Measurements from ENCODE around the gene CFI.

The CFI gene

GRCh38 chr4:109703664-109704361 lies 98.0 kb downstream of the CFI start:
- Histone ChIP-seq H3K9ac (ENCODE audit: low read length) (peak overlapping the region; percentile 91), H3K27ac (ENCODE audit: low read depth, low read length) (no peak overlapping the region), H3K4me1 (ENCODE audit: control insufficient read depth, insufficient read depth, low read length) (peaks cover 11% of the 10 kb centered on the region), H3K4me3 (ENCODE audit: low read depth, low read length) (peak overlapping the region; percentile 96), H3K9me3 (ENCODE audit: control insufficient read depth, insufficient read depth, low read depth, low read length) (no peaks in the 10 kb centered on the region), H3K27me3 (ENCODE audit: control insufficient read depth, insufficient read depth, low read length) (no peaks in the 10 kb centered on the region), H3K36me3 (ENCODE audit: control insufficient read depth, insufficient read depth, low read length) (peaks cover 5% of the 10 kb centered on the region)

DNA sequence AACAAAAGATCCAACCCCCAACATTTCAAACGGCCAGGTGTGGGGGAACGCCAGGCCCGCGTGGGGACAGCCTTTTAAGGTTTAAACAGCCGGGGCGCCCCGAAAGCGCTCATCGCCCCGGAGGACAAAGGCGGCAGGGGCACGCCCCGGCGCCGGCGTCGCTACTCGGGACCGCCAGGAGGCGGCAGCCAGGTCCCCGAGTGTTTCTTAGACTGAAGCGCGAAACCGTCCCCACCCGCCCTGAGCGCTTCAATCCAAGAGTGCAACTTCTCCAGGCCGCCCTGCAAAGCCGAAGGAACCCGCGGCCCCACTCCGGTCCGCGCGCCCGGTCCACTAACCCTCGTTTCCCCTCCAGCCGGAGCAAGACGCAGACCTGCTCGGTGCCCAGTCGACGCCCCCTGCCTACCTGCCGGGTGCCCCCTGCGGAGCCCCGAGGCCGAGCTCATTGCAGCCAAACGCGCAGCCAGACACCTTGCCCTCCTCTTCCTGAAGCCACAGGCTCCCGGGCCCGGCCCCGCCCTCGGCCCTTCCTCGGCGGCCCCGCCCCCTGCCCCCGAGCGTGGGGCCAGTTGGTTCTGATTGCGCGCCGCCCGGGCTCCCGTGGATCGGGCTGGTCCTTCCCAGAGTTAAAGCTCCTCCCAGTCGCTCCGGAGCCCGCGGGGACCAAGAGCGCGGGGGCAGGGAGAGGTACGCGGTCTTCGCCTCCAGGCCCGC lies 98.7 kb downstream of the CFI start, which contains the start of gene CASP6:
Gene CASP6, minus strand, starts transcription at position 496 of the 714 bp plus-strand sequence. Its CDS starts 50 bp downstream, at position 446.
- H3K27ac ChIP-seq (ENCODE audit: low read depth, low read length): peak within 1 kb of the TSS; percentile 83; the same call in 1 of the 2 replicates
- H3K9me3 ChIP-seq (ENCODE audit: control insufficient read depth, insufficient read depth, low read depth, low read length): no peaks in the 10 kb centered on the region
- peaks cover 2% of the 10 kb centered on the region for H3K36me3 ChIP-seq (ENCODE audit: control insufficient read depth, insufficient read depth, low read length)
- H3K4me3 ChIP-seq (ENCODE audit: low read depth, low read length): peak within 1 kb of the TSS; percentile 96
- peaks cover 11% of the 10 kb centered on the region for H3K4me1 ChIP-seq (ENCODE audit: control insufficient read depth, insufficient read depth, low read length)
- no peaks in the 10 kb centered on the region for H3K27me3 ChIP-seq (ENCODE audit: control insufficient read depth, insufficient read depth, low read length)
- peak within 1 kb of the TSS; percentile 91 for H3K9ac ChIP-seq (ENCODE audit: low read length)

- Histone ChIP-seq H3K9me3 (ENCODE audit: control insufficient read depth, insufficient read depth, low read depth, low read length) (no peaks in the 10 kb centered on the region), H3K4me3 (ENCODE audit: low read depth, low read length) (peak overlapping the region; percentile 96), H3K27me3 (ENCODE audit: control insufficient read depth, insufficient read depth, low read length) (no peaks in the 10 kb centered on the region), H3K36me3 (ENCODE audit: control insufficient read depth, insufficient read depth, low read length) (peaks cover 9% of the 10 kb centered on the region), H3K4me1 (ENCODE audit: control insufficient read depth, insufficient read depth, low read length) (peaks cover 11% of the 10 kb centered on the region), H3K27ac (ENCODE audit: low read depth, low read length) (no peak overlapping the region), H3K9ac (ENCODE audit: low read length) (peak overlapping the region; percentile 91)
Measured at GRCh38 chr4:109701566-109702410, 100.0 kb downstream of the CFI start.

- peaks cover 11% of the 10 kb centered on the region for H3K4me1 ChIP-seq (ENCODE audit: control insufficient read depth, insufficient read depth, low read length)
- H3K9ac ChIP-seq (ENCODE audit: low read length): no peak overlapping the region
Measured at GRCh38 chr4:109699553-109700225, 102.1 kb downstream of the CFI start.

DNA sequence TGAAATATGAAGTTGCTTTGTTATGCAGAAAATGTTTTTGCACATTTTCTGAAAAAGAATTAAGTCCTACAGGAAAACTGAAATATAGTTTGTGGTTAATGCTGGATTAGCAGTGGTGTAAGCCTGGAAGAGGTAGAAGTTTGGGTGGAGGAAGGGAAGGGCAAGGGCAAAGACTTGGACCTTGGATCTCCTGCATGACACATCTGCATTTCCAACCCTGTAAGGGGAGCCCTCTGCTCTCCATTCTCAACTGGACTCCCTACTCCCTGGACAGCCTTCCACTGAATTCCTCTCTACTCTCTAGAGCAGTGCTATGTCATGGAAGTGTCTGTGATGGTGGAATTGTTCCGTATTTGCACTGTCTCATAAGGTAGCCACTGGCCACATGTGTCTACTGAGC lies 103.1 kb downstream of the CFI start:
- no peaks in the 10 kb centered on the region for H3K27me3 ChIP-seq (ENCODE audit: control insufficient read depth, insufficient read depth, low read length)
- H3K4me1 ChIP-seq (ENCODE audit: control insufficient read depth, insufficient read depth, low read length): peaks cover 9% of the 10 kb centered on the region
- H3K36me3 ChIP-seq (ENCODE audit: control insufficient read depth, insufficient read depth, low read length): peaks cover 28% of the 10 kb centered on the region
- H3K4me3 ChIP-seq (ENCODE audit: low read depth, low read length): no peak overlapping the region
- no peaks in the 10 kb centered on the region for H3K9me3 ChIP-seq (ENCODE audit: control insufficient read depth, insufficient read depth, low read depth, low read length)
- H3K9ac ChIP-seq (ENCODE audit: low read length): no peak overlapping the region
- no peak overlapping the region for H3K27ac ChIP-seq (ENCODE audit: low read depth, low read length)

More at GRCh38 chr4:109699553-109700225, 102.1 kb downstream of the CFI start:
- Histone ChIP-seq H3K27me3 (ENCODE audit: control insufficient read depth, insufficient read depth, low read length) (no peaks in the 10 kb centered on the region), H3K27ac (ENCODE audit: low read depth, low read length) (no peak overlapping the region), H3K36me3 (ENCODE audit: control insufficient read depth, insufficient read depth, low read length) (peaks cover 19% of the 10 kb centered on the region), H3K4me3 (ENCODE audit: low read depth, low read length) (no peak overlapping the region), H3K9me3 (ENCODE audit: control insufficient read depth, insufficient read depth, low read depth, low read length) (no peaks in the 10 kb centered on the region)

GRCh38 chr4:109691411-109691920 lies 110.3 kb downstream of the CFI start:
- H3K36me3 ChIP-seq (ENCODE audit: control insufficient read depth, insufficient read depth, low read length): peaks cover 54% of the 10 kb centered on the region
- no peak overlapping the region for H3K4me3 ChIP-seq (ENCODE audit: low read depth, low read length)
- H3K4me1 ChIP-seq (ENCODE audit: control insufficient read depth, insufficient read depth, low read length): no peaks in the 10 kb centered on the region
- no peak overlapping the region for H3K9ac ChIP-seq (ENCODE audit: low read length)
- H3K27me3 ChIP-seq (ENCODE audit: control insufficient read depth, insufficient read depth, low read length): no peaks in the 10 kb centered on the region
- no peaks in the 10 kb centered on the region for H3K9me3 ChIP-seq (ENCODE audit: control insufficient read depth, insufficient read depth, low read depth, low read length)
- H3K27ac ChIP-seq (ENCODE audit: low read depth, low read length): no peak overlapping the region
